CD8-positive, alpha-beta memory T cell (primary cell): Measurements from ENCODE around the gene INKA2. TPM values are rescaled to one million over a fixed set of nuclear protein-coding genes. Genes with fewer than 3 reads are reported as not detected.
"Not testable (repeated sequence)": the region's sequence is repeated elsewhere in the genome, so short reads cannot be mapped to it uniquely, and the experiment has no call there.

Source experiments
- CTCF ChIA-PET: fragments of 350-600 bp; sonication (Branson Sonifier 250); formaldehyde crosslinking; loops from one replicate; lab custom pipeline; 2021; ENCODE audit warnings: antibody characterized with exemption; lab: Charles Lee
- POLR2A ChIA-PET: fragments of 350-600 bp; sonication (Branson Sonifier 250); formaldehyde crosslinking; loops from one replicate; lab custom pipeline; 2021; ENCODE audit warnings: antibody characterized with exemption; lab: Charles Lee
- DNase-seq, 5 donors: peaks; one replicate each; pipeline versions ENCODE4 v3.0.0 to v3.0.0-alpha.2; 2020 to 2022; ENCODE audit warnings: mixed read lengths in 1 of 5
- H3K27ac ChIP-seq: one replicate; pipeline ENCODE4 v1.7.0; 2013; ENCODE audit warnings: low read depth, mild to moderate bottlenecking, low read length, moderate library complexity
- H3K27me3 ChIP-seq: 2 replicates; pipeline ENCODE4 v1.7.0; 2013; ENCODE audit warnings: low read length, mild to moderate bottlenecking; ENCODE audit not compliant: insufficient read depth, poor library complexity, severe bottlenecking
- H3K36me3 ChIP-seq: 2 replicates; pipeline ENCODE4 v1.7.0; 2013; ENCODE audit warnings: mild to moderate bottlenecking, low read length, moderate library complexity; ENCODE audit not compliant: insufficient read depth
- H3K4me1 ChIP-seq: 2 replicates; pipeline ENCODE4 v1.7.0; 2013; ENCODE audit warnings: mild to moderate bottlenecking, low read length, moderate library complexity; ENCODE audit not compliant: insufficient read depth
- H3K4me3 ChIP-seq: 2 replicates; pipeline ENCODE4 v1.7.0; 2013; ENCODE audit warnings: mild to moderate bottlenecking, low read length
- H3K9me3 ChIP-seq: 2 replicates; pipeline ENCODE4 v1.7.0; 2013; ENCODE audit warnings: mild to moderate bottlenecking, low read length
- H3K27ac Mint-ChIP-seq, 8 donors: one replicate each; pipeline ENCODE4 v1.8.0; 2020 to 2021; ENCODE audit warnings: mixed read lengths in 8 of 8, mild to moderate bottlenecking in 6 of 8, inconsistent platforms in 3 of 8, moderate library complexity in 3 of 8
- H3K27me3 Mint-ChIP-seq, 2 donors: one replicate each; pipeline ENCODE4 v1.8.0; 2020 to 2021; ENCODE audit warnings: mixed read lengths in 2 of 2, mild to moderate bottlenecking in 1 of 2, moderate library complexity in 1 of 2
- H3K36me3 Mint-ChIP-seq, 3 donors: one replicate each; pipeline ENCODE4 v1.8.0; 2020 to 2021; ENCODE audit warnings: mixed read lengths in 3 of 3, inconsistent platforms in 1 of 3, mild to moderate bottlenecking in 1 of 3
- H3K4me1 Mint-ChIP-seq, 3 donors: one replicate each; pipeline ENCODE4 v1.8.0; 2020 to 2021; ENCODE audit warnings: mixed read lengths in 3 of 3, inconsistent platforms in 1 of 3, mild to moderate bottlenecking in 1 of 3
- H3K4me3 Mint-ChIP-seq, 7 donors: one replicate each; pipeline ENCODE4 v1.8.0; 2020 to 2021; ENCODE audit warnings: mixed read lengths in 7 of 7, mild to moderate bottlenecking in 6 of 7, moderate library complexity in 4 of 7, inconsistent platforms in 2 of 7
- H3K9me3 Mint-ChIP-seq, 5 donors: one replicate each; pipeline ENCODE4 v1.8.0; 2020 to 2022; ENCODE audit warnings: mixed read lengths in 5 of 5, mild to moderate bottlenecking in 3 of 5, moderate library complexity in 2 of 5, inconsistent platforms in 1 of 5
- polyA plus RNA-seq: library from polyadenylated mRNA; unstranded; fragments of 300-500 nt; fragmentation: Illumina TruSeq; gene quantifications from one replicate; pipeline ENCODE4 v1.2.3, GENCODE V29; 2021
- total RNA-seq, 2 experiments: library from RNA; stranded (reverse); gene quantifications; one replicate each; pipeline ENCODE4 v1.2.3, GENCODE V29; 2021

The INKA2 gene
- total and polyA plus RNA-seq, 3 experiments from 2014 or later, result 1.8 to 3.8 TPM; not detected in 1

- POLR2A ChIA-PET, H3K27ac Mint-ChIP-seq, H3K36me3 ChIP-seq, H3K4me3 ChIP-seq, H3K36me3 Mint-ChIP-seq, H3K27ac ChIP-seq, H3K9me3 ChIP-seq, DNase-seq, H3K9me3 Mint-ChIP-seq: not testable (repeated sequence)
- Mint-ChIP-seq H3K4me1 (peaks cover 15 to 26% (median 16%) of the 10 kb centered on the region in 3 donors), H3K27me3 (peaks cover 11 to 19% of the 10 kb centered on the region in 2 donors), H3K4me3 (peak overlapping the region in 1 of 7 donors; percentile 48)
- CTCF ChIA-PET, result interaction anchor here (1.0 kb wide), 1 partner anchor 10 kb away, joined by 3 read pairs; no protein-coding TSS in a partner anchor
- peaks cover 20% of the 10 kb centered on the region for H3K27me3 ChIP-seq
- H3K4me1 ChIP-seq, result peaks cover 22% of the 10 kb centered on the region
Observed at GRCh38 chr1:111742292-111742691, 3.1 kb upstream of the INKA2 start.

GRCh38 chr1:111739925-111740765, 950 bp upstream of the INKA2 start:
- Mint-ChIP-seq H3K9me3 (no peaks in the 10 kb centered on the region), H3K27ac (peak overlapping the region in 7 of 8 donors; percentile 3 to 85 (median 67)), H3K4me1 (peaks cover 15 to 26% (median 16%) of the 10 kb centered on the region in 3 donors), H3K4me3 (peak overlapping the region; percentile 77 to 96 (median 88)), H3K36me3 (peaks cover 0 to 5% (median 0%) of the 10 kb centered on the region in 3 donors), H3K27me3 (peaks cover 16 to 19% of the 10 kb centered on the region in 2 donors)
- ChIA-PET CTCF (interaction anchor here (2.4 to 4.2 kb wide), 3 partner anchors 9 to 233 kb away, joined by 12 to 19 read pairs (median 13); partner anchors contain the start of gene DDX20), POLR2A (interaction anchor here (2.8 kb wide), 1 partner anchor 15 kb away, joined by 15 read pairs; the partner anchor contains the start of gene DDX20)
- DNase-seq, result peak in 1 of 5 donors; percentile 31
- Histone ChIP-seq H3K27me3 (peaks cover 30% of the 10 kb centered on the region), H3K36me3 (no peaks in the 10 kb centered on the region), H3K4me3 (peak overlapping the region; percentile 74), H3K27ac (no peak overlapping the region), H3K4me1 (peaks cover 22% of the 10 kb centered on the region), H3K9me3 (no peaks in the 10 kb centered on the region)

GRCh38 chr1:111738436-111739193, 580 bp downstream of the INKA2 start:
- peak overlapping the region; percentile 85 to 96 (median 89) for H3K4me3 Mint-ChIP-seq
- H3K4me1 Mint-ChIP-seq, result peaks cover 15 to 26% (median 16%) of the 10 kb centered on the region in 3 donors
- DNase-seq, result peak; percentile 26 to 52 (median 39)
- peaks cover 0 to 5% (median 0%) of the 10 kb centered on the region in 3 donors for H3K36me3 Mint-ChIP-seq
- Histone ChIP-seq H3K27me3 (peaks cover 30% of the 10 kb centered on the region), H3K36me3 (no peaks in the 10 kb centered on the region), H3K9me3 (no peaks in the 10 kb centered on the region), H3K4me3 (peak overlapping the region; percentile 74), H3K4me1 (peaks cover 22% of the 10 kb centered on the region), H3K27ac (no peak overlapping the region)
- no peaks in the 10 kb centered on the region for H3K9me3 Mint-ChIP-seq
- ChIA-PET POLR2A (interaction anchor here (0.7 to 2.8 kb wide), 5 partner anchors 12 to 522 kb away, joined by 3 to 15 read pairs (median 3); partner anchors contain the start of gene DDX20), CTCF (interaction anchor here (1.1 to 4.2 kb wide), 6 partner anchors 10 to 231 kb away, joined by 3 to 19 read pairs (median 12); partner anchors contain the start of gene DDX20)
- peaks cover 16% of the 10 kb centered on the region in 2 donors for H3K27me3 Mint-ChIP-seq
- H3K27ac Mint-ChIP-seq, result peak overlapping the region in 7 of 8 donors; percentile 21 to 91 (median 76)

DNA sequence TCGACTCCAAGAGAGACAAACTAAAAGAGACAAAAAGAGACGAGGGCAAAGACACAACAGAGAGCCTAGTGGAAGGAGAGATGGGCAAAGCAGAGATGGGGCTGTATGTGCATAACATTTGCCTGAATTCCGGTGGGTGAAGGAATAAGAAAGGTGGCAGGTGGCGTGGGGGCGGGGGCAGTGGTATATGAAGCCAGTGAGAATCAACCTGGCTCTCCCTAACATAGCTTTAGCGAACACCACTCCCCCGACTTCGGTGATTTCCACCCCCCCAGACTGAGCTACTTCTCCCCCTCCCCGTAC, 1.1 kb downstream of the INKA2 start:
- Histone ChIP-seq H3K27me3 (peaks cover 30% of the 10 kb centered on the region), H3K4me1 (peaks cover 22% of the 10 kb centered on the region), H3K36me3 (no peaks in the 10 kb centered on the region), H3K27ac (no peak overlapping the region), H3K4me3 (peak overlapping the region; percentile 74), H3K9me3 (no peaks in the 10 kb centered on the region)
- peak in 1 of 5 donors; percentile 54 for DNase-seq
- Mint-ChIP-seq H3K4me3 (peak overlapping the region; percentile 85 to 96 (median 89)), H3K9me3 (no peaks in the 10 kb centered on the region), H3K36me3 (peaks cover 0 to 5% (median 0%) of the 10 kb centered on the region in 3 donors), H3K27ac (peak overlapping the region in 7 of 8 donors; percentile 11 to 91 (median 56)), H3K27me3 (peaks cover 16% of the 10 kb centered on the region in 2 donors), H3K4me1 (peaks cover 15 to 26% (median 16%) of the 10 kb centered on the region in 3 donors)
- ChIA-PET CTCF (interaction anchor here (1.1 to 4.2 kb wide), 5 partner anchors 11 to 231 kb away, joined by 3 to 19 read pairs (median 13); partner anchors contain the start of gene DDX20), POLR2A (interaction anchor here (1.5 to 2.8 kb wide), 2 partner anchors 17 to 24 kb away, joined by 3 to 15 read pairs; partner anchors contain the start of gene DDX20)

DNA sequence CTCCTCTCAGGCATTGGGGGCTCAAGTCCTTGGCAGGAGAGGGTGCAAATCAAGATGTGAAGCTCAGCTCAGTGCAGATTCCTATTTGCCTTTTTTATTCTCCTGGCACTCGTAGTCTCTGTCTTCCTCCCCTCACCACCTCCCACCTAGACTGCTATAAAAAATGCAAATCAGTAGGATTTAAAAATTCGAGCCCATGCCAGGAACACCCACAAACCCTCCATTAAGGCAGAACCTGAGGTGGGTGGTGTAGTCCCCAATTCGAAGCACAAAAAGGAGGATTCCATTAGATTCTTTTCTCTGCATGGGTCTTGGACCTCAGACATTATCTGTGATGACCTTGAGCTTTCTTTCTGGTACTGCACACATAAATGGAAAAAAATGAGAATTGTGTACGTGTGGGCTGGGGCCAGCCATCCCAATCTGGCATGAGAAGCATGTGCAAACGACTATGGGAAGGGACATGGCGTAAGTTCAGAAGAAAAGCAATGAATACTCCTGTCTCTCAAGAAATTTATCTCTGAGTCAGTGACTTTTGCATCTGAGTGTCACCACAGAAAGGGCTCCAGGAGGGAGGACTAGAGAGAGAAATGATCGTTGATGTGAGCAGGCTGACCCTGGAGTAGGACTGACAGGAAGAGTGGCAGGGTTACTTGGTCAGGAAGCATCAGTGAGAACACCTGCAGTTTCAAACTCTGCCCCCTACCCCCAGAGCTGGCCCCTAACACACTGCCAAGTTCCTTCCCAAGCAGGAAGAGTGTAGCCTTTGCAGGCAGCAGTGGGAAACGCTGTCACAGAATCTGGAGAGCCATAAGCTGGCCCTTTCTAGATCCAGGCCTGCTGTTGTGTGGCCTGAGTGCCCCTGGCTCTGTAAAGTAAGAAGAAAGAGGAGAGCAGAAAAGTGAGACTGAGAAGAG, 1.7 kb downstream of the INKA2 start:
- CTCF ChIA-PET, result interaction anchor here (1.1 to 4.2 kb wide), 7 partner anchors 12 to 230 kb away, joined by 3 to 19 read pairs (median 12); partner anchors contain the start of gene DDX20
- Histone ChIP-seq H3K36me3 (no peaks in the 10 kb centered on the region), H3K4me1 (peaks cover 22% of the 10 kb centered on the region), H3K27me3 (peaks cover 30% of the 10 kb centered on the region), H3K27ac (no peak overlapping the region), H3K4me3 (peak overlapping the region; percentile 74), H3K9me3 (no peaks in the 10 kb centered on the region)
- Mint-ChIP-seq H3K27me3 (peaks cover 16% of the 10 kb centered on the region in 2 donors), H3K4me3 (peak overlapping the region; percentile 85 to 96 (median 89)), H3K4me1 (peaks cover 15 to 26% (median 16%) of the 10 kb centered on the region in 3 donors), H3K36me3 (peaks cover 0 to 5% (median 0%) of the 10 kb centered on the region in 3 donors), H3K27ac (peak overlapping the region in 6 of 8 donors; percentile 1 to 91 (median 43)), H3K9me3 (no peaks in the 10 kb centered on the region)
- POLR2A ChIA-PET, result interaction anchor here (1.0 to 2.8 kb wide), 3 partner anchors 13 to 23 kb away, joined by 3 to 15 read pairs (median 3); partner anchors contain the start of gene DDX20
- DNase-seq, result no peak

DNA sequence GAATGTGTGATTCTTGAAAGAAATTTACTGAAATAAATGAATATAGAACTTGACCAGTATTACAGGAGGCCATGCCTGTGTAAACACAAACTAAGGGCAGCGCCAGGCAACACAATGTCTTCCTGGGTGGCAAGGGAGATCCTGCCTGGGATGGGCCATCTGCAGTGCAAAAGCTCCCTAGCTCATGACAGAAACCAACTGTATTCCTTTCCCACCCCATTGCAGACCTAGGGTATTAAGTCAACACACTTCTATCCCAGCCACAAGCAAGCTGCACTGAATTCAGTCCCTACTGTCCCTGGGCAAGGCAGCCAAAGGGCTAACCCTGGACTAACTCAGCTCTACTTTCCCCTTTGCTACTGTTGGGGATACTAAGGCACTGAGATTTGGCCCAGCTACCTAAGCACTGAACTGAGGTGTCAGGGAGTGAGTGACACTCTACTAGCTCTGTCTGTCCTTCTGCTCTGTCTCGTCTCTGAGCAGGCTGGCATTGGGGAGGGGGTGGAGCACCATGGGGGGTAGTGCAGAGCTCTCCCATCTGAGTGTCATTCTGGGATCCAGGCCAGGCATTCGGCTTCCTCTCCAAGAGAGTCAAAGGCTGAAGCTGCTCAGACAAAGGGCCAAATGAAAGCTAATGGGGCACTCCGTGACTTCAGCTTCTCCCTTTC, 2.5 kb downstream of the INKA2 start:
- POLR2A ChIA-PET, result interaction anchor here (1.0 to 1.5 kb wide), 2 partner anchors 14 to 23 kb away, joined by 3 read pairs; no protein-coding TSS in a partner anchor
- CTCF ChIA-PET, result interaction anchor here (1.3 to 4.2 kb wide), 4 partner anchors 18 to 229 kb away, joined by 3 to 15 read pairs (median 10); no protein-coding TSS in a partner anchor
- Mint-ChIP-seq H3K27me3 (peaks cover 16 to 18% of the 10 kb centered on the region in 2 donors), H3K4me3 (peak overlapping the region in 4 of 7 donors; percentile 65 to 92 (median 86)), H3K36me3 (peaks cover 0 to 5% (median 0%) of the 10 kb centered on the region in 3 donors), H3K27ac (no peak overlapping the region), H3K4me1 (peaks cover 15 to 26% (median 16%) of the 10 kb centered on the region in 3 donors), H3K9me3 (no peaks in the 10 kb centered on the region)
- Histone ChIP-seq H3K9me3 (no peaks in the 10 kb centered on the region), H3K4me3 (no peak overlapping the region), H3K4me1 (peaks cover 22% of the 10 kb centered on the region), H3K27me3 (peaks cover 30% of the 10 kb centered on the region), H3K27ac (no peak overlapping the region), H3K36me3 (no peaks in the 10 kb centered on the region)
- no peak for DNase-seq
